Duodenal mucosa (tissue), 2 donors: Measurements from ENCODE around the gene IGFL4.
A peak's percentile ranks its signal among the peaks of the same experiment; 100 is the strongest.

ENCODE experiments used
- H3K27ac ChIP-seq: one replicate; pipeline ENCODE4 v1.7.0; 2013; ENCODE audit warnings: low read depth, low read length
- H3K27me3 ChIP-seq, 2 donors: one replicate each; pipeline ENCODE4 v1.7.0; 2013; ENCODE audit warnings: low read length in 2 of 2, control low read depth in 1 of 2; ENCODE audit not compliant: insufficient read depth in 2 of 2, control insufficient read depth in 1 of 2
- H3K36me3 ChIP-seq, 2 donors: one replicate each; pipeline ENCODE4 v1.7.0; 2013; ENCODE audit warnings: low read length in 2 of 2, control low read depth in 1 of 2; ENCODE audit not compliant: insufficient read depth in 2 of 2, control insufficient read depth in 1 of 2
- H3K4me1 ChIP-seq, 2 donors: one replicate each; pipeline ENCODE4 v1.7.0; 2013; ENCODE audit warnings: low read length in 2 of 2, control low read depth in 1 of 2; ENCODE audit not compliant: insufficient read depth in 2 of 2, control insufficient read depth in 1 of 2
- H3K4me3 ChIP-seq, 2 donors: one replicate each; pipeline ENCODE4 v1.7.0; 2013; ENCODE audit warnings: low read length in 2 of 2, low read depth in 1 of 2
- H3K9ac ChIP-seq, 2 donors: one replicate each; pipeline ENCODE4 v1.7.0; 2013; ENCODE audit warnings: low read length in 2 of 2, low read depth in 1 of 2
- H3K9me3 ChIP-seq, 2 donors: one replicate each; pipeline ENCODE4 v1.7.0; 2013; ENCODE audit warnings: low read length in 2 of 2, control low read depth in 1 of 2; ENCODE audit not compliant: control insufficient read depth in 1 of 2

IGFL4 gene

GRCh38 chr19:46022061-46022430 lies 18.8 kb downstream of the IGFL4 start:
- no peaks in the 10 kb centered on the region for H3K36me3 ChIP-seq
- no peak overlapping the region for H3K27ac ChIP-seq
- no peaks in the 10 kb centered on the region for H3K9me3 ChIP-seq
- peaks cover 18 to 25% of the 10 kb centered on the region in 2 donors for H3K27me3 ChIP-seq
- H3K9ac ChIP-seq = no peak overlapping the region
- H3K4me3 ChIP-seq = no peak overlapping the region
- H3K4me1 ChIP-seq = peaks cover 0 to 1% of the 10 kb centered on the region in 2 donors

GRCh38 chr19:46021531-46022041 lies 19.2 kb downstream of the IGFL4 start:
- Histone ChIP-seq H3K4me1 (peaks cover under 1 to 3% of the 10 kb centered on the region in 2 donors), H3K9me3 (no peaks in the 10 kb centered on the region), H3K36me3 (no peaks in the 10 kb centered on the region), H3K27me3 (peaks cover 18 to 25% of the 10 kb centered on the region in 2 donors), H3K9ac (no peak overlapping the region), H3K4me3 (no peak overlapping the region), H3K27ac (no peak overlapping the region)

GRCh38 chr19:46020819-46021125 lies 20.0 kb downstream of the IGFL4 start:
- H3K4me3 ChIP-seq = no peak overlapping the region
- H3K9ac ChIP-seq = no peak overlapping the region
- H3K36me3 ChIP-seq = no peaks in the 10 kb centered on the region
- peaks cover 4 to 7% of the 10 kb centered on the region in 2 donors for H3K4me1 ChIP-seq
- no peaks in the 10 kb centered on the region for H3K9me3 ChIP-seq
- H3K27me3 ChIP-seq = peaks cover 19 to 25% of the 10 kb centered on the region in 2 donors
- H3K27ac ChIP-seq = no peak overlapping the region

GRCh38 chr19:46019270-46019669 lies 21.5 kb downstream of the IGFL4 start:
- no peaks in the 10 kb centered on the region for H3K36me3 ChIP-seq
- H3K27ac ChIP-seq = no peak overlapping the region
- H3K9ac ChIP-seq = no peak overlapping the region
- H3K4me1 ChIP-seq = peaks cover 13 to 17% of the 10 kb centered on the region in 2 donors
- no peaks in the 10 kb centered on the region for H3K9me3 ChIP-seq
- peaks cover 22 to 33% of the 10 kb centered on the region in 2 donors for H3K27me3 ChIP-seq
- H3K4me3 ChIP-seq = no peak overlapping the region

- H3K27me3 ChIP-seq = peaks cover 22 to 31% of the 10 kb centered on the region in 2 donors
- peaks cover 13 to 17% of the 10 kb centered on the region in 2 donors for H3K4me1 ChIP-seq
- no peaks in the 10 kb centered on the region for H3K36me3 ChIP-seq
- no peaks in the 10 kb centered on the region for H3K9me3 ChIP-seq
- H3K9ac ChIP-seq = no peak overlapping the region
- no peak overlapping the region for H3K27ac ChIP-seq
- H3K4me3 ChIP-seq = no peak overlapping the region
Observed at GRCh38 chr19:46018729-46019251, 22.0 kb downstream of the IGFL4 start.

GRCh38 chr19:46017874-46018675 lies 22.7 kb downstream of the IGFL4 start:
- Histone ChIP-seq H3K27me3 (peaks cover 18 to 27% of the 10 kb centered on the region in 2 donors), H3K36me3 (no peaks in the 10 kb centered on the region), H3K27ac (no peak overlapping the region), H3K4me1 (peaks cover 13 to 17% of the 10 kb centered on the region in 2 donors), H3K9me3 (no peaks in the 10 kb centered on the region), H3K9ac (no peak overlapping the region), H3K4me3 (no peak overlapping the region)

- Histone ChIP-seq H3K9me3 (no peaks in the 10 kb centered on the region), H3K27ac (no peak overlapping the region), H3K27me3 (peaks cover 8 to 17% of the 10 kb centered on the region in 2 donors), H3K9ac (no peak overlapping the region), H3K4me3 (no peak overlapping the region), H3K36me3 (no peaks in the 10 kb centered on the region), H3K4me1 (peaks cover 13 to 17% of the 10 kb centered on the region in 2 donors)
Observed at GRCh38 chr19:46017095-46017429, 23.7 kb downstream of the IGFL4 start.

GRCh38 chr19:46016426-46017094 lies 24.2 kb downstream of the IGFL4 start:
- no peaks in the 10 kb centered on the region for H3K9me3 ChIP-seq
- peaks cover 4 to 12% of the 10 kb centered on the region in 2 donors for H3K27me3 ChIP-seq
- peak overlapping the region; percentile 80 to 88 for H3K4me3 ChIP-seq
- H3K36me3 ChIP-seq = no peaks in the 10 kb centered on the region
- H3K9ac ChIP-seq = peak overlapping the region; percentile 40 to 42
- no peak overlapping the region for H3K27ac ChIP-seq
- peaks cover 13 to 17% of the 10 kb centered on the region in 2 donors for H3K4me1 ChIP-seq

- Histone ChIP-seq H3K36me3 (no peaks in the 10 kb centered on the region), H3K27me3 (peaks cover 4 to 9% of the 10 kb centered on the region in 2 donors), H3K4me3 (peak overlapping the region; percentile 80 to 88), H3K27ac (no peak overlapping the region), H3K9me3 (no peaks in the 10 kb centered on the region), H3K9ac (peak overlapping the region; percentile 40 to 42), H3K4me1 (peaks cover 13 to 17% of the 10 kb centered on the region in 2 donors)
Observed at GRCh38 chr19:46015687-46016425, 24.9 kb downstream of the IGFL4 start.
